Activated T-cell treated with anti-CD3 and anti-CD28 coated beads, Interleukin-2, amount 50 U/mL, for 72 hours (primary cell): ENCODE data around the gene PTGDS. TPM values are rescaled to one million over a fixed set of nuclear protein-coding genes. Genes with fewer than 3 reads are reported as not detected.
A peak's percentile ranks its signal among the peaks of the same experiment; 100 is the strongest.

Experiments used
- ATAC-seq, 2 donors: fragments of 150-1000 bp; cut with Tn5 transposase; replicated peaks in 1 of 2; 2 replicates each; pipeline ENCODE4 v1.10.0; 2021; ENCODE audit warnings: moderate library complexity in 2 of 2, mild to moderate bottlenecking in 1 of 2
- DNase-seq, 2 donors: peaks; one replicate each; pipeline ENCODE4 v3.0.0; 2021 to 2022; ENCODE audit warnings: mixed read lengths in 1 of 2
- H3K27ac Mint-ChIP-seq: one replicate; pipeline ENCODE4 v1.8.0; 2022; ENCODE audit warnings: mild to moderate bottlenecking, moderate library complexity, mixed read lengths
- H3K27me3 Mint-ChIP-seq: one replicate; pipeline ENCODE4 v1.8.0; 2022; ENCODE audit warnings: low read depth, mixed read lengths
- H3K36me3 Mint-ChIP-seq, 2 donors: one replicate each; pipeline ENCODE4 v1.8.0; 2022; ENCODE audit warnings: mixed read lengths in 2 of 2, mild to moderate bottlenecking in 1 of 2; ENCODE audit not compliant: insufficient read depth in 2 of 2
- H3K4me1 Mint-ChIP-seq: one replicate; pipeline ENCODE4 v1.8.0; 2022; ENCODE audit warnings: low read depth, mixed read lengths
- H3K4me3 Mint-ChIP-seq, 2 donors: one replicate each; pipeline ENCODE4 v1.8.0; 2022; ENCODE audit warnings: mild to moderate bottlenecking in 2 of 2, mixed read lengths in 2 of 2, moderate library complexity in 2 of 2
- H3K9me3 Mint-ChIP-seq, 2 donors: one replicate each; pipeline ENCODE4 v1.8.0; 2022; ENCODE audit warnings: mixed read lengths in 2 of 2
- total RNA-seq, 2 donors: library from RNA; stranded (reverse); gene quantifications; one replicate each; pipeline ENCODE4 v1.2.3, GENCODE V29; 2022

PTGDS gene
- not detected for total RNA-seq

DNA sequence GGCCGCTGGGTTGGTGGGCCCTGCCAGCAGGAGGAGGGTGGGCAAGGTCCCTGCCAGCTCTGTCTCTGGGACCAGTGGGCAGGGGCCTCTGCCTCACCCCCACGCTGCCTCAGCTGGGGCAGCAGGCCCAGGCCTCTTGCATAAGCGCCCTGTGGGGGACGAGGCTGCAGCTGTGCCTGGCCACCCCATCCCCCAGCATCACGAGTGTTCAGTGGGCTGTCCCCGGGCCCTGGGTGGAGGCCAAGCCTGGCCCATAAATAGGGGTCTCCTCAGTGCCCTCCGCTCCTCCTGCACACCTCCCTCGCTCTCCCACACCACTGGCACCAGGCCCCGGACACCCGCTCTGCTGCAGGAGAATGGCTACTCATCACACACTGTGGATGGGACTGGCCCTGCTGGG, at the start of gene PTGDS:
Gene PTGDS, plus strand, starts transcription at position 282 of the 400 bp plus-strand sequence. Its CDS starts 75 bp downstream, at position 357.
- H3K4me1 Mint-ChIP-seq = peaks cover 11% of the 10 kb centered on the region
- no peaks in the 10 kb centered on the region for H3K9me3 Mint-ChIP-seq
- H3K27ac Mint-ChIP-seq = no peak within 1 kb of the TSS
- no peak for DNase-seq
- no peaks in the 10 kb centered on the region for H3K36me3 Mint-ChIP-seq
- H3K4me3 Mint-ChIP-seq = peak within 1 kb of the TSS in 1 of 2 donors; percentile 44
- no peak for ATAC-seq
- H3K27me3 Mint-ChIP-seq = no peaks in the 10 kb centered on the region

DNA sequence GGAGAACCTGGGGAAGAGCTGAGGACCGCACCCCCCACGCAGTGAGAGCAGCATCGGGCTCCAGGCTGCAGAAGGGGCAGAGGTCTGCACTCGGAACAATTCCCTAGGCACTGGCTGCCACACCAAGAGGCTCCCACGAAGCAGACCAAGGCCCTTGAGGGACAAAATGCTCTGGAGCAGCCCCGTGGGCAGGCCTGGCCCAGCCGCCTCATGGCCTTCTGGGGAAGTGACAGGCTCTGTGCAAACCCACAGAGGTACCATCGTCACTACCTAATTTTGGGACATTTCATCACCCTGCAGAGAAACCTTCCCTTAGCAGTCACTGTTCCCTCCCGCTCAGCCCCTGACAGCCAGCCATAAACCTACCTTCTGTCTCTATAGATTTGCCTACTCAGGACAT, 48.7 kb upstream of the PTGDS start:
- no peaks in the 10 kb centered on the region for H3K27me3 Mint-ChIP-seq
- H3K27ac Mint-ChIP-seq = no peak overlapping the region
- H3K4me3 Mint-ChIP-seq = no peak overlapping the region
- DNase-seq (no peak), ATAC-seq (peak in 1 of 2 donors; percentile 61)
- peaks cover 10% of the 10 kb centered on the region for H3K4me1 Mint-ChIP-seq
- no peaks in the 10 kb centered on the region for H3K9me3 Mint-ChIP-seq
- peaks cover 6 to 17% of the 10 kb centered on the region in 2 donors for H3K36me3 Mint-ChIP-seq

DNA sequence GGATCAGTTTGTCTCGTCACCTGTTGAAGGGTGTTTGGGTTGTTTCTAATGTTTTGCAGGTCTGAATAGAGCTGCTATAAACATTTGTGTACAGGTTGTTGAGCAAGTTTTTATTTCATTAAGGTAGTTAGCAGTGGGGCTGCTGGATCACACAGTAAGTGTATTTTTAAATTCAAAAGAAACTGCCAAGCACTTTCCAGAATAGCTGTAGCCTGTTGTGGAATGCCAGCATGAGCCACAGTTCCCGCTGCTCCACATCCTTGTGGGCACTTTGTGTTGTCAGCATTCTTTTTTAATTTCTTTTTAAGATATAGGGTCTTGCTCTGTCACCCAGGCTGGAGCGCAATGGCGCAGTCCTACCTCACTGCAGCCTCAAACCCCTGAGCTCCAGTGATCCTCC, 47.3 kb upstream of the PTGDS start:
- Mint-ChIP-seq H3K27ac (no peak overlapping the region), H3K36me3 (peaks cover 6 to 18% of the 10 kb centered on the region in 2 donors), H3K4me3 (no peak overlapping the region), H3K4me1 (peaks cover 10% of the 10 kb centered on the region), H3K9me3 (no peaks in the 10 kb centered on the region), H3K27me3 (no peaks in the 10 kb centered on the region)
- DNase-seq (no peak), ATAC-seq (no peak)

DNA sequence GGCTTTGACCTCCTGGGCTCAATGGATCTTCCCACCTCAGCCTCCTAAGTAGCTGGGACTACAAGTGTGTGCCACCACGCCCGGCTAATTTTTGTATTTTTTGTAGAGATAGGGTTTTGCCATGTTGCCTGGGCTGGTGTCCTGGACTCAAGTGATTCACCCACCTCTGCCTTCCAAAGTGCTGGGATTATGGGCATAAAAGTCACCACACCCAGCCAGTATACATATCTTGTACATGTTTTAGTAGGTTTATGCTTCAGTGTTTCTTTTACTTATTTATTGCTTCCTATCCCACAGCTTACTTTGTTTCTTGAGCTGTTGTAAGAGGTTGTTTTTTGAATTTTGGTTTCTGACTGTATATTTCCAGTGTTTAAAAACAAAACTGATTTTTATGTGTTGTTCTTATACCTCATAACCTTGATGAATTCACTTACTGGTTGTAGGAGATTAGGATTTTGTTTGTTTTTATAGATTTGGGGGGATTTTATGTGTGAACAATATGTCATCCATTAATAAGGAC, 45.6 kb upstream of the PTGDS start:
- H3K27ac Mint-ChIP-seq = peak overlapping the region; percentile 91
- peak overlapping the region in 1 of 2 donors; percentile 45 for H3K4me3 Mint-ChIP-seq
- DNase-seq = no peak
- no peaks in the 10 kb centered on the region for H3K27me3 Mint-ChIP-seq
- H3K4me1 Mint-ChIP-seq = peaks cover 10% of the 10 kb centered on the region
- peaks cover 6 to 18% of the 10 kb centered on the region in 2 donors for H3K36me3 Mint-ChIP-seq
- H3K9me3 Mint-ChIP-seq = no peaks in the 10 kb centered on the region
- peak; percentile 43 to 52 for ATAC-seq

DNA sequence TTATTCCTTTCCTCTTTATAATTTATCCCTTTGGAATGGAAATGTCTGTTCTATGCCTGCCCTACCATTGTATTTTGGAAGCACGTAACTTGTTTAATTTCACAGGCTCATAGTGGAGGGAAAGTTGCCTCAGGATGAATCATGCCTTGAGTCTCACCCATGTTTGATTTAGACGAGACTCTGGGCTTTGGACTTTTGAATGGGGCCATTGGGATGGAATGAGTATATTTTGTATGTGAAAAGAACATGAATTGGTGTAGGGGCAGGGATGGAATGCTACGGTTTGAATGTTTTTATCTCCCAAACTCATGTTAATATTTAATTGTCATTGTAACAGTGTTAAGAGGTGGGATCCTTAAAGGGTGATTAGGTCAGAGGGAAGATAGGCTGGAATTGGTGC, 43.0 kb upstream of the PTGDS start:
- DNase-seq (no peak), ATAC-seq (no peak)
- H3K27me3 Mint-ChIP-seq = no peaks in the 10 kb centered on the region
- H3K36me3 Mint-ChIP-seq = peaks cover 5 to 24% of the 10 kb centered on the region in 2 donors
- H3K4me1 Mint-ChIP-seq = peaks cover 15% of the 10 kb centered on the region
- H3K27ac Mint-ChIP-seq = no peak overlapping the region
- no peaks in the 10 kb centered on the region for H3K9me3 Mint-ChIP-seq
- H3K4me3 Mint-ChIP-seq = no peak overlapping the region

DNA sequence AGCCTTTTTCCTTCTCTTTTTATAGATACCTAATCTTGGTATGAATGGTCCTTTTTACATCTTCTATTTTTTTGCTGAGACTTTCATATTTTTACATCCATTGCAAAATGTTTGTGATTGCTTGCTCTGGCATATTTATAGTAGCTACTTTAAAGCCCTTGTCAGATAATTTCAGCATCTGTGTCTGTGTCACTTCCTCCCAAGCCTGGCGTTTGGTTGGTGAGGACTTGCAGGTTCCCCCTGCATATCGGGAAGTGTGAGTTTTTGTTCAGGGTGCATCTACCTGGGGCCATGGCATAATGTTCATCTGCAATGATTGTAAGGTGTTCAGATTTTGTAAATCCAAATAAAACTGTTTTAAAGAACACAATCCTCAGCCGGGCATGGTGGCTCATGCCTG, 41.7 kb upstream of the PTGDS start:
- H3K4me3 Mint-ChIP-seq = no peak overlapping the region
- no peaks in the 10 kb centered on the region for H3K27me3 Mint-ChIP-seq
- ATAC-seq = no peak

DNA sequence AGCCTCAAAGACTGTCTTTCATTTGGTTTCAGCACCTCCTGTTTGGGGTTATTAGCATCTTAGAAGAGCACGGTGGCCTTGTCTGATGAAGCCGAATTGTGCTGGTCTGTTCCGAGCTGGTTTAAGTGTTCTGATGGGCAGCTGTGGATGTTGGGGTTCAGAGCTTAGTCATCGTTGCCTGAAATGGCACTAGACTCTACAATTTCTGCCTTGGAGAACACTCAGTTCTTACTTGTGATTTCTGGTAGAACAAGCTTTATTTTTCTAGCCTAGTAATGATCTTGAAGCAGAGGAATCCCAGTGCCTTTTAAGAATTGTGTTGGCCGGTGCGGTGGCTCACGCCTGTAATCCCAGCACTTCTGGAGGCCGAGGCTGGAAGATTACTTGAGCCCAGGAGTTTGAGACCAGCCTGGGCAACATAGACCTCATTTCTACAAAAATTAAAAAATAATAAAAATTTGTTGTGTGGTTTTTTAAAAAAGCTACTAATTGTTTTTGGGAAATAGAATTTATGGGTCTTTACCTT, 40.6 kb upstream of the PTGDS start:
- ATAC-seq (no peak), DNase-seq (no peak)
- peak overlapping the region; percentile 16 for H3K27ac Mint-ChIP-seq
- H3K4me1 Mint-ChIP-seq = peaks cover 12% of the 10 kb centered on the region
- peaks cover 5 to 19% of the 10 kb centered on the region in 2 donors for H3K36me3 Mint-ChIP-seq
- H3K9me3 Mint-ChIP-seq = no peaks in the 10 kb centered on the region
- no peaks in the 10 kb centered on the region for H3K27me3 Mint-ChIP-seq
- H3K4me3 Mint-ChIP-seq = no peak overlapping the region

More for the DNA sequence above, 41.7 kb upstream of the PTGDS start:
- Mint-ChIP-seq H3K27ac (no peak overlapping the region), H3K4me1 (peaks cover 15% of the 10 kb centered on the region), H3K9me3 (no peaks in the 10 kb centered on the region), H3K36me3 (peaks cover 5 to 19% of the 10 kb centered on the region in 2 donors)
- DNase-seq = no peak

DNA sequence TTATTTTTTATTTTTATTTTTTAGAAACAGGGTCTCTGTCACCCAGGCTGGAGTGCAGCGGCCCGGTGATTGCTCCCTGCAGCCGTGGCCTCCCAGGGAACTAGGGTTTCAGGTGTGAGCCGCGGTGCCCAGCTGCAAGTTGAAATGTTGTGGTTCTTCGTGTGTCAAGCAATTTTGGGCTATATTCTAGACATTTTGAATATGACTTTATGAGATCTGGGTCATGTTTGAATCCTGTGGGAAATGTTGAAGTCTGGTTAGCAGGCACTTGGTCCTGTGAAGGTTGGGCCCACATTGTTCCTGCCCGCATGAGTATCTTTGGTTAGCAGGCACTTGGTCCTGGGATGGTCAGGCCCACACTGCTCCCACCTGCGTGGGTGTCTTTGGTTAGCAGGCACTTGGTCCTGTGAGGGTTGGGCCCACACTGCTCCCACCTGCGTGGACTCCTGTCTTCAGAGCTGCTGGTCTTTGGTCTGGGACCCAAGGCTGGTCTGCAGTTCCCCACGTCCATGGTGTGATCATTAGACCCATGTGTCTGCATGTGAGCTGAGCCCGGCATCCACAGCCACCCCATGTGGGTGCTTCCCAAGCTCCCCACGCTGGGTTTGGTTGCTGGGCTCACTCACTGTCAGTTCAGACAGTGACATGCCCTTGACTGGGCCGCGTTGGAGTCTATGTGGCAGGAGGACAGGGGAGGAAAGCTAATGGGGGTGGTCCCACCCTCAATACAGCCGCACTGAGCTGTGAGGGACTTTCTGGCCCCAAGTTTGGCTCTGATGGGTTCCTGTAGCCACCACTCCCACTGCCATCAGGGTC, 39.9 kb upstream of the PTGDS start:
- no peaks in the 10 kb centered on the region for H3K9me3 Mint-ChIP-seq

DNA sequence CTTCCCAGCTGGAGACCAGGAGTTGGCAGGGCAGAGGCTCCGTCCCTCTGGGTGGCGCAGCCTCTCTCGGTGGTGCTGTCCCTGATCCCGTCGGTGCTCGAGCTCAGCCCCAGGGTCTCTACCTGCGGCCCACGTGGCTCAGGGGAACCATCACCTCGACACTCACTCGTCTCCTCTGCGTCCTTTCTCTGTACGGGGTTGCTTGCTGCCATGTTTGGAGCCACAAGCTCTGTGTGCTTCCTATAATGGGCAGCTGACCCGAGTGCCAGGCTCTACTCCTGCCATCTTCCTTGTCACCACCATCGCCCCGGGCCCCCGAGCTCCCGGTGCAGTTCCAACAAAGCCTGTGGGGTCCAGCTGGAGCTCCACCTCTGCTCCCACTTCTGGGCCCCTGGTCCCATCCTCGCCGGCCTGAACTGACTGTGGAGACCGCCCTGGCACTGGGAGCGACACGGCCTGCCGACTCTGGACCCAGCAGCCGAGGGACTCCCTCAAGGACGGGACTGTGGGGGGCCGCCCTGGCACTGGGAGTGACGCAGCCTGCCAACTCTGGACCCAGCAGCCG, 37.8 kb upstream of the PTGDS start:
- DNase-seq (no peak), ATAC-seq (no peak)
- Mint-ChIP-seq H3K4me3 (no peak overlapping the region), H3K4me1 (peaks cover 5% of the 10 kb centered on the region), H3K27ac (no peak overlapping the region), H3K9me3 (no peaks in the 10 kb centered on the region), H3K36me3 (peaks cover 1 to 10% of the 10 kb centered on the region in 2 donors), H3K27me3 (no peaks in the 10 kb centered on the region)

More for the DNA sequence above, 39.9 kb upstream of the PTGDS start:
- H3K4me3 Mint-ChIP-seq = no peak overlapping the region
- peaks cover 6 to 17% of the 10 kb centered on the region in 2 donors for H3K36me3 Mint-ChIP-seq
- DNase-seq (no peak), ATAC-seq (no peak)
- H3K27ac Mint-ChIP-seq = no peak overlapping the region
- no peaks in the 10 kb centered on the region for H3K27me3 Mint-ChIP-seq
- peaks cover 5% of the 10 kb centered on the region for H3K4me1 Mint-ChIP-seq

DNA sequence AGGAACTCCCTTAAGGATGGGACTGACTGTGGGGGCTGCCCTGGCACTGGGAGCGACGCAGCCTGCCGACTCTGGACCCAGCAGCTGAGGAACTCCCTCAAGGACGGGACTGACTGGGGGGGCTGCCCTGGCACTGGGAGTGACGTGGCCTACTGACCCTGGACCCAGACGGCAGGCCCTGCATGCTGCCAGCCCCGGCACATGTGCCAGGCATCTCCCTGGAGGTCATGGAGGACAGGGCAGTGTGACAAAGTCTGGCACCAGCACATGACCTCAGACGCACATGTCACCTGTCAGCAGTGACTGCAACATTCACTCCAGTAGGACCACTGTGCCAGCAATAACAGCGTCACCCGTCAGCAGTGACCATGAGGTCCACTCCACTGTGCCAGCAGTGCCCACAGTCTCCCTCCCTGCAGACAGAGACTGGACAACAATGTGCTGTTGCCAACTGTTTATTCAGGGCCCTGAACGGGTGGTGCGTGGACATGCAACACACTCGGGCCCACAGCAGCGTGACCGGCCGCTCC, 37.2 kb upstream of the PTGDS start:
- Mint-ChIP-seq H3K27me3 (no peaks in the 10 kb centered on the region), H3K4me3 (no peak overlapping the region), H3K36me3 (peaks cover 1 to 8% of the 10 kb centered on the region in 2 donors), H3K27ac (no peak overlapping the region), H3K9me3 (no peaks in the 10 kb centered on the region), H3K4me1 (peaks cover 10% of the 10 kb centered on the region)
- no peak for ATAC-seq
- no peak for DNase-seq

DNA sequence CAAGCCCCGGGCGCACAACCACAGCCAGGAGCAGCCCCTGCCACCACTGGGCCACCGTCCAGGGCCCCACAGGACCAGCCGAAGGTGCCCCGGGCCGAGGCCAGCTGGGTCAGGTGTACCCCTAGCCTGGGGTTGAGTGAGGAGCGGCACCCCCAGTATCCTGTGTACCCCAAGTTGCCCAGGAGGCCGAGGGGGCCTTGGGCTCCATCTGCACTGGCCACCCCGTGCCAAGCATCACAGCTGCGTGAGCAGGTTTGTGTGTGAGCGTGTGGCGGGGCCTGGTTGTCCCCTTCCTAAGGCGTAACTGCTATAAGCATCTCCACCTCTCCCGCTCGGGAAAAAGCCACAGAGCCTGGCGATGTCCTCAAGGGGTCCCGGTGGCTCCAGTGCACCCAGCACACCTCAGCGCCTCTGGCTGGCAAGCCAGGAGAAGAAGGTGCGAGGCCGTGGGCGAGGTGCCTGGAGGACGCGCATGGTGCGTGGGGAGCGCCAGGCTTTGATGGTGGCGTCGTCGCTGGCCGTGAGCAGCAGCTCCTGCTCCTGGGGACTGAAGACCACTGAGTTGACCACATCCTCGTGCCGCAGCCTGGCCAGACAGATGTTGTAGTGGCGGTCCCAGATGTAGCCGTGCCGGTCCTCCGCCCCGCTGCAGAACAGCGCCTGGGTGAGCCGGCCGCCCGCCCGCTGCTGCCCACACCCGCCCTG, 36.6 kb upstream of the PTGDS start:
- H3K27ac Mint-ChIP-seq = no peak overlapping the region
- no peak for ATAC-seq
- no peak overlapping the region for H3K4me3 Mint-ChIP-seq
- no peaks in the 10 kb centered on the region for H3K9me3 Mint-ChIP-seq
- H3K27me3 Mint-ChIP-seq = no peaks in the 10 kb centered on the region
- DNase-seq = no peak
- H3K36me3 Mint-ChIP-seq = peaks cover 1 to 8% of the 10 kb centered on the region in 2 donors
- peaks cover 14% of the 10 kb centered on the region for H3K4me1 Mint-ChIP-seq

DNA sequence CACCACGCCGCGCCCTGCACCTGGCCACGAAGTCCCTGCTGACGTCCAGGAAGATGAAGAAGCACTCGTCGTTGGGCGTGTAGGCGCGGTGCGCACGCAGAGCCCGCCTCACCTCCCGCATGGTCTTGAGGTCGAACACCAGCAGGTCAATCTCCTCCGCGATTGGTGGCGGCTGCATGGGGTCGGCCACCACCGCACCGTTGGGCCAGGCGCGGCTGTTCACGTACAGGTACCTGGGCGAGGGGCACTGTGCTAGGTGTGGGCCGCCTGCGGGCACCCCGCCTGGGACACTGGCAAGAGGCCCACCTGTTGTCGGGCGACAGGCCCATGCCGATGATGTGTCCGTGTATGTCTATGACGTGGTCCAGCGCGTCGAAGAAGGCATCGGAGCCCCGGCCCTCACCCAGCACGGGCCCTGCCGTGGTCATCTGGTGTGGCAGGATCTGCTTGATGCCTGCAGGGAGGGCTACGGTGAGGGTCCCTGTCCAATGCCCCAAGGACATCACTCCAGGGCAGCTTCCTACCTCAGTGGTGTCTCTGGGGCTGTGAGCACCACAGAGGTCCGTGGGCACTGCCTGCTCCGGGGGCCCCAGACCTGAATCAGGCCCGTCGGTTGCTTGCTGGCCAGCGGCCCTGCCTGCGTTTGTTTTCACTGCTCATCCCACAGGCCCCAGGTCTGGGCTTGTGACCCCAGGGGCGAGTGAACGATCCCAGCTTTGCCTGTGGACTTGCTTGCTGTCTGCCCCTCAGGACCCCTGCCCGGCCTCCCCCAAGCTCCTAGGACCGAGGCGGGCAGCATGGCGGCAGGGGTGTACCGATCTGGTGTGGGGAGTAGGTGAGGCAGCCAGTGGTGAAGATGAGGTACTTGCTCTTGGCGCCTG, 35.8 kb upstream of the PTGDS start:
- Mint-ChIP-seq H3K4me1 (peaks cover 14% of the 10 kb centered on the region), H3K9me3 (no peaks in the 10 kb centered on the region), H3K27ac (no peak overlapping the region), H3K36me3 (peaks cover 1 to 8% of the 10 kb centered on the region in 2 donors), H3K4me3 (no peak overlapping the region), H3K27me3 (no peaks in the 10 kb centered on the region)
- ATAC-seq (no peak), DNase-seq (no peak)
